Measurements from ENCODE around the gene PYGL.

DNA sequence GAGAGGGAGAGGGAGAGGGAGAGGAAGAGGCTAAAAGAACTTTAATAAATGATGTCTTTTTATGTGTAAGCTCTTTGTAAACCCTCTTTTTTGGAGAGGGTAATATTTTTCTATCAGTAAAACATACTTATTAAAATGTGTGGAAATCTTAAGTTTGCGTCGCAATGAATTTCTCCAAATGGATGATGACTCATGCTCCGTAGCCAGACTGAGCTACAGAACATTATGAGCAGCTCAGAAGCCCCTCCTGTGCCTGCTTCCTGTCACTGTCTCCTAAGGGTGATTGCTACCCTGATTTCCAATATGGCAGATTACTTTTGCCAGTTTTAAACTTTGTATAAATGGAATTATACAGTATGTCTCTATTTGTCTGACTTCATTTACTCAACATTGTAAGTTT lies 13.0 kb upstream of the PYGL start:
- TF ChIP-seq POLR2A (IDR thresholded peaks at IDR 0.05; ENCODE audit: low read depth, low read length) (no peak), POLR2AphosphoS5 (IDR thresholded peaks at IDR 0.05; ENCODE audit: low read depth, low read length) (no peak)

Measured in GM12892 (cell line).